Measurements from ENCODE around the gene ZNF526. TPM values are rescaled to one million over a fixed set of nuclear protein-coding genes. Genes with fewer than 3 reads are reported as not detected.

Gene ZNF526
- total and polyA plus RNA-seq, 3 donors from 2014 or later: 10.1 to 12.2 (median 10.1) TPM

DNA sequence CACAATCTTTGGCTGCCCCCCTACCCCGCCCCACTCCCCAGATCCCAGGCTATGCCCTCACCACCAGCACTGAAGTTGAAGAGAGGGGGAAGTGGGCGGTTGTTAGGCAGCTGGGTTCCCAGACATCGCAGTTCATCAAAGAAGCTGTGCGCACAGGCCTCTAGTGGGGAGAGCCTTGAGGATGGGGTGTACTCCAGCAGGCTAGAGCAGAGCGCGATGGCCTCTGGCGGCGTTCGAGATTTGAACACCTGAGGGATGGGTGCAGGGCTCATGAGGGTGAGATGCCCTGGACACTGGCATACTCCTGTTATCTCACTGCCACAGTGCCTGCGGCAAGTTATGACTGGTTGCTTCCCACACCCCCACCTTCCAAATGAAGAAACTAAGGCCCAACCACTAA lies 12.3 kb downstream of the ZNF526 start:
- no peaks in the 10 kb centered on the region for H3K27me3 ChIP-seq
- no peak for DNase-seq
- no peak overlapping the region for H3K4me3 ChIP-seq
- intact Hi-C loops (cut with DNase I; ENCODE audit: low total_unique reads): no loop called here
- 93 to 97% methylated on average over 9 to 10 of the region's 10 CpGs for WGBS, 2 donors
- H3K27ac ChIP-seq: no peak overlapping the region
- H3K4me1 ChIP-seq: peaks cover 4% of the 10 kb centered on the region
- TF ChIP-seq, protein P1, sequence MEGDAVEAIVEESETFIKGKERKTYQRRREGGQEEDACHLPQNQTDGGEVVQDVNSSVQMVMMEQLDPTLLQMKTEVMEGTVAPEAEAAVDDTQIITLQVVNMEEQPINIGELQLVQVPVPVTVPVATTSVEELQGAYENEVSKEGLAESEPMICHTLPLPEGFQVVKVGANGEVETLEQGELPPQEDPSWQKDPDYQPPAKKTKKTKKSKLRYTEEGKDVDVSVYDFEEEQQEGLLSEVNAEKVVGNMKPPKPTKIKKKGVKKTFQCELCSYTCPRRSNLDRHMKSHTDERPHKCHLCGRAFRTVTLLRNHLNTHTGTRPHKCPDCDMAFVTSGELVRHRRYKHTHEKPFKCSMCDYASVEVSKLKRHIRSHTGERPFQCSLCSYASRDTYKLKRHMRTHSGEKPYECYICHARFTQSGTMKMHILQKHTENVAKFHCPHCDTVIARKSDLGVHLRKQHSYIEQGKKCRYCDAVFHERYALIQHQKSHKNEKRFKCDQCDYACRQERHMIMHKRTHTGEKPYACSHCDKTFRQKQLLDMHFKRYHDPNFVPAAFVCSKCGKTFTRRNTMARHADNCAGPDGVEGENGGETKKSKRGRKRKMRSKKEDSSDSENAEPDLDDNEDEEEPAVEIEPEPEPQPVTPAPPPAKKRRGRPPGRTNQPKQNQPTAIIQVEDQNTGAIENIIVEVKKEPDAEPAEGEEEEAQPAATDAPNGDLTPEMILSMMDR (IDR thresholded peaks at IDR 0.05): no peak
- H3K9me3 ChIP-seq: no peaks in the 10 kb centered on the region
- H3K36me3 ChIP-seq (ENCODE audit: low read depth, missing control alignments): no peaks in the 10 kb centered on the region

DNA sequence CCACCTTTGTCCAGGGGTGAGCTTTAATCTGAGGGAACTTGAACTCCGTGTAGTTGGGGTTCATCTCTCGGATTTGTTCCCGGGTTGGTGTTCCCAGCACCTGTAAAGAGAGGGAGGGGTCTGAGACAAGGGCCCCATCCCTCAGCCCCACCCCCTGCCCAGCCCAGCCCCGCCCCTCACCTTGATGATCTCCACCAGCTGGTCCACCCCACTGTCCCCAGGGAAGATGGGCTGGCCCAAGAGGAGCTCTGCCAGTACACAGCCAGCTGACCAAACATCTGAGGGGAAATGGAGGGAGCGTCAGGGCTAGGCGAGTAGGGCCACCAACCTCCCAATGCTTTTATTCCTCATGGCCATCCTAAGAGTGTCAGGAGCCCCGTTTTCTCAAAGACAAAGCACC lies 13.0 kb downstream of the ZNF526 start:
- no peaks in the 10 kb centered on the region for H3K27me3 ChIP-seq
- 60 to 61% methylated on average over 6 of the region's 7 CpGs for WGBS, 2 donors
- no peak overlapping the region for H3K4me3 ChIP-seq
- H3K36me3 ChIP-seq (ENCODE audit: low read depth, missing control alignments): no peaks in the 10 kb centered on the region
- DNase-seq: no peak
- peaks cover 4% of the 10 kb centered on the region for H3K4me1 ChIP-seq
- no peak for TF ChIP-seq POLR2A (IDR thresholded peaks at IDR 0.05)
- TF ChIP-seq, protein P1 (IDR thresholded peaks at IDR 0.05): no peak
- intact Hi-C loops (cut with DNase I; ENCODE audit: low total_unique reads): no loop called here
- no peak overlapping the region for H3K27ac ChIP-seq
- H3K9me3 ChIP-seq: no peaks in the 10 kb centered on the region

DNA sequence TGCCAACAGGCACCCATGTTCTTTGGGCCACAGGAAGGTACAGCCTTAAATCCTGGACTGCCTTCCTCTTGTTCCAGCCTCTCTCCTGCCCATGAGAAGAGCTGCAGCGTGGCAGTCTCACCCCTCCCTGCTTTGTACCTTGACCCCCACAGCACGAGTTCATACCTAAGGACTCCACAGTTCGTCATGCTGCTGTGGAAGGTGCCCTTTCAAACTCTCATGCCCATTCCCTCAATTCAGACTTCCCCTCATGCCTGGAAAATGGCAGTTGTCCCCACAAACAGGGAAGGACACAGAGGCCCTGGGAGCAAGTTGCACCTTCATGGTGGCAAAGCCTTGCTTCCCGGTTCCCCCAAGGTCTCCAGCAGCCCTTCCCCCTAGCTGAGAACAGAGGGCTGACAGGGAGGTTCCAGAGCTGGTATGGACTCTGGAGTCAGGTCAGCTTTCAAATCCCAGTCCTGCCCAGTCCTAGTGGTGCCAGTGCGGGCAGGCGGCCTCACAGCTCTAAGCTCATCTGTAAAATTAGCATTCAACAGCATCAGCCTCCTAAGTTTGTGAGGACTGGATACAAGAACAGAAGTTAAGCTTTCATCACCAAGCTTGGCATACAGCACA lies 13.7 kb downstream of the ZNF526 start:
- Histone ChIP-seq H3K27ac (no peak overlapping the region), H3K36me3 (ENCODE audit: low read depth, missing control alignments) (no peaks in the 10 kb centered on the region), H3K4me3 (no peak overlapping the region), H3K27me3 (no peaks in the 10 kb centered on the region), H3K4me1 (peaks cover 4% of the 10 kb centered on the region), H3K9me3 (no peaks in the 10 kb centered on the region)
- DNase-seq: no peak
- intact Hi-C loops (cut with DNase I; ENCODE audit: low total_unique reads): no loop called here
- no peak for TF ChIP-seq POLR2A (IDR thresholded peaks at IDR 0.05)
- TF ChIP-seq, protein P1 (IDR thresholded peaks at IDR 0.05): no peak
- 80 to 82% methylated on average over 6 of the region's 6 CpGs for WGBS, 2 donors

- no peaks in the 10 kb centered on the region for H3K36me3 ChIP-seq (ENCODE audit: low read depth, missing control alignments)
- intact Hi-C loops (cut with DNase I; ENCODE audit: low total_unique reads): no loop called here
- WGBS, 2 donors: 88 to 93% methylated on average over 7 to 11 of the region's 11 CpGs
Observed at GRCh38 chr19:42234364-42234763, 14.3 kb downstream of the ZNF526 start.

GRCh38 chr19:42235181-42235580 lies 15.1 kb downstream of the ZNF526 start:
- Histone ChIP-seq H3K4me3 (no peak overlapping the region), H3K9me3 (no peaks in the 10 kb centered on the region), H3K27ac (no peak overlapping the region), H3K27me3 (no peaks in the 10 kb centered on the region), H3K36me3 (ENCODE audit: low read depth, missing control alignments) (no peaks in the 10 kb centered on the region), H3K4me1 (peaks cover 4% of the 10 kb centered on the region)
- no peak for TF ChIP-seq POLR2A (IDR thresholded peaks at IDR 0.05)
- TF ChIP-seq, protein P1 (IDR thresholded peaks at IDR 0.05): no peak
- 80 to 87% methylated on average over 5 of the region's 5 CpGs for WGBS, 2 donors
- no peak for DNase-seq
- intact Hi-C loops (cut with DNase I; ENCODE audit: low total_unique reads): no loop called here

More at GRCh38 chr19:42234364-42234763, 14.3 kb downstream of the ZNF526 start:
- no peak overlapping the region for H3K4me3 ChIP-seq
- H3K27ac ChIP-seq: no peak overlapping the region
- H3K4me1 ChIP-seq: peaks cover 4% of the 10 kb centered on the region
- H3K9me3 ChIP-seq: no peaks in the 10 kb centered on the region
- no peak for DNase-seq
- H3K27me3 ChIP-seq: no peaks in the 10 kb centered on the region
- TF ChIP-seq POLR2A (IDR thresholded peaks at IDR 0.05): no peak
